ENCODE measurements around the gene KIF1A. TPM values are rescaled to one million over a fixed set of nuclear protein-coding genes. Genes with fewer than 3 reads are reported as not detected.

KIF1A gene
- total and polyA plus RNA-seq, 2 of the 13 experiments (the other 11 are each of a cell fraction or from before 2014, with no cell fraction given), result 0.01 TPM; not detected in 1

GRCh38 chr2:240831594-240832204 is 11.7 kb upstream of the KIF1A start:
- TF ChIP-seq GTF3A (CRISPR knock-in tag; conservative IDR thresholded peaks at IDR 0.05), result no peak
- TF ChIP-seq REL (CRISPR knock-in tag; conservative IDR thresholded peaks at IDR 0.05), result no peak
- no peak for TF ChIP-seq NRL (CRISPR knock-in tag; IDR thresholded peaks at IDR 0.05; ENCODE audit: borderline replicate concordance)
- TF ChIP-seq ZNF788 (CRISPR knock-in tag; IDR thresholded peaks at IDR 0.05; ENCODE audit: borderline replicate concordance), result peak; percentile 16; the same call in 1 of the 2 replicates
- TF ChIP-seq MAZ (IDR thresholded peaks at IDR 0.05; ENCODE audit: borderline replicate concordance, low read depth, low read length), result no peak
- peak; percentile 5; the same call in 1 of the 2 replicates for TF ChIP-seq MAZ (CRISPR knock-in tag; IDR thresholded peaks at IDR 0.05; ENCODE audit: low read depth)
- TF ChIP-seq CBX2 (IDR thresholded peaks at IDR 0.05; ENCODE audit: low read depth, low read length), result peak; percentile 69; the same call in 1 of the 2 replicates
- TF ChIP-seq CBX2 (CRISPR knock-in tag; IDR thresholded peaks at IDR 0.05; ENCODE audit: low read depth), result no peak
- 0 out of 2 replicates have a peak, but pooled peaks have one; percentile 33 for TF ChIP-seq ZNF225 (CRISPR knock-in tag; IDR thresholded peaks at IDR 0.05)
- TF ChIP-seq HNF1B (CRISPR knock-in tag; IDR thresholded peaks at IDR 0.05), result 0 out of 2 replicates have a peak, but pooled peaks have one; percentile 17
- 0 out of 2 replicates have a peak, but pooled peaks have one; percentile 19 for TF ChIP-seq ZNF777 (CRISPR knock-in tag; IDR thresholded peaks at IDR 0.05)
- peak; percentile 60; the same call in 1 of the 2 replicates for TF ChIP-seq MTF2 (CRISPR knock-in tag; IDR thresholded peaks at IDR 0.05; ENCODE audit: borderline replicate concordance)
- 0 out of 2 replicates have a peak, but pooled peaks have one; percentile 30 for TF ChIP-seq RNF2 (conservative IDR thresholded peaks at IDR 0.05; ENCODE audit: low read depth)
- 0 out of 2 replicates have a peak, but pooled peaks have one; percentile 38 for TF ChIP-seq DMAP1 (CRISPR knock-in tag; IDR thresholded peaks at IDR 0.05)
- TF ChIP-seq ZNF772 (CRISPR knock-in tag; IDR thresholded peaks at IDR 0.05), result peak; percentile 9; the same call in 1 of the 2 replicates
- no peak for TF ChIP-seq ZNF513 (CRISPR knock-in tag; conservative IDR thresholded peaks at IDR 0.05)
- peak; percentile 90; the same call in 1 of the 2 replicates for TF ChIP-seq EZH2 (conservative IDR thresholded peaks at IDR 0.05; ENCODE audit: low read depth, low read length)
- TF ChIP-seq ARID3A (IDR thresholded peaks at IDR 0.05; ENCODE audit: low read depth, low read length), result no peak
- Histone ChIP-seq H3K79me2 (ENCODE audit: insufficient read depth, low read length) (no peaks in the 10 kb centered on the region), H3K27me3 (ENCODE audit: control insufficient read depth in 1 of 2, insufficient read depth in 2 of 2, low read length in 2 of 2) (peaks cover 0 to 59% of the 10 kb centered on the region in 2 experiments; a peak in 4 of 5 replicates), H3K9ac (ENCODE audit: insufficient read depth, low read depth, low read length) (no peak overlapping the region), H3K4me1 (ENCODE audit: insufficient read depth, low read length) (peaks cover 7% of the 10 kb centered on the region), H3K27ac (ENCODE audit: extremely low read length, insufficient read depth, low read length) (no peak overlapping the region), H2AFZ (ENCODE audit: low read length) (no peak overlapping the region), H3K4me2 (ENCODE audit: low read depth, low read length) (peak overlapping the region; percentile 83), H3K4me3 (replicated peaks in 1 of 3; ENCODE audit: insufficient read depth in 1 of 3, low read depth in 2 of 3, low read length in 3 of 3) (peak overlapping the region in 2 of 3 experiments; percentile 19 to 57; a peak in 3 of 6 replicates), H4K20me1 (ENCODE audit: insufficient read depth, low read length) (peaks cover 8% of the 10 kb centered on the region; the same call in 1 of the 2 replicates), H3K36me3 (replicated peaks in 1 of 2; ENCODE audit: control insufficient read depth in 1 of 2, insufficient read depth in 2 of 2, low read length in 2 of 2) (no peaks in the 10 kb centered on the region), H3K9me3 (ENCODE audit: low read length) (no peaks in the 10 kb centered on the region)
- intact Hi-C loops (cut with micrococcal nuclease; ENCODE audit: unreplicated experiment), result loop anchor here (5.0 to 10.0 kb wide), 2 partner anchors 227 to 269 kb away; partner anchors contain the start of gene DUSP28
- FAIRE-seq, result no peak
- CTCF ChIA-PET (ENCODE audit: low intra/inter-chr PET ratio, low total read pairs), result no interaction called here
- in situ Hi-C loops (cut with HindIII; ENCODE audit: extremely low pct_ligation_motif_present, low pct_unique_long_range_greater_than_20kb), result no loop called here
- POLR2A ChIA-PET, result no interaction called here
- DNase-seq (ENCODE audit: low spot score), result no peak
- peak; percentile 14; the same call in 2 of the 3 replicates for ATAC-seq
- 22% methylated on average over 26 of the region's 27 CpGs for WGBS (ENCODE audit: low lambda C conversion rate)
- no TSS peak for BruUV-seq (replicated peaks)
